Right renal pelvis (tissue), 4 donors: ENCODE results near the gene SH2D7. TPM values are rescaled to one million over a fixed set of nuclear protein-coding genes. Genes with fewer than 3 reads are reported as not detected.

ENCODE experiments used
- DNase-seq, 4 donors: peaks; one replicate each; pipeline ENCODE4 v3.0.0-alpha.2; 2013; ENCODE audit warnings: low read depth in 4 of 4, low spot score in 3 of 4, missing footprints in 1 of 4
- polyA plus RNA-seq, 4 donors: library from polyadenylated mRNA; unstranded; fragments of 120-200 nt; gene quantifications; one replicate each; pipeline ENCODE4 v1.2.1, GENCODE V29; 2013; ENCODE audit not compliant: insufficient read length in 4 of 4

SH2D7 gene
- polyA plus RNA-seq, 4 donors: 0.30 to 0.65 (median 0.50) TPM

- no peak for DNase-seq
Measured at GRCh38 chr15:78101423-78102105, 9.2 kb downstream of the SH2D7 start.

- no peak for DNase-seq
Measured at GRCh38 chr15:78102211-78102610, 9.8 kb downstream of the SH2D7 start.

GRCh38 chr15:78102741-78103140 is 10.4 kb downstream of the SH2D7 start:
- no peak for DNase-seq

- no peak for DNase-seq
Measured at GRCh38 chr15:78103406-78104118, 11.2 kb downstream of the SH2D7 start.

GRCh38 chr15:78104119-78104479 is 11.7 kb downstream of the SH2D7 start:
- DNase-seq: no peak

- DNase-seq: no peak
Measured at GRCh38 chr15:78104566-78105475, 12.5 kb downstream of the SH2D7 start.

GRCh38 chr15:78105476-78106241 is 13.3 kb downstream of the SH2D7 start:
- no peak for DNase-seq

GRCh38 chr15:78107471-78107870 is 15.1 kb downstream of the SH2D7 start:
- no peak for DNase-seq

GRCh38 chr15:78108300-78109084 is 16.1 kb downstream of the SH2D7 start:
- DNase-seq: peak in 2 of 4 donors; percentile 47 to 49

- no peak for DNase-seq
Measured at GRCh38 chr15:78109156-78109555, 16.8 kb downstream of the SH2D7 start.

GRCh38 chr15:78110096-78110495 is 17.7 kb downstream of the SH2D7 start:
- DNase-seq: no peak

GRCh38 chr15:78110916-78111475 is 18.6 kb downstream of the SH2D7 start:
- no peak for DNase-seq

- no peak for DNase-seq
Measured at GRCh38 chr15:78111788-78112187, 19.4 kb downstream of the SH2D7 start.

GRCh38 chr15:78112551-78112950 is 20.2 kb downstream of the SH2D7 start:
- DNase-seq: no peak

GRCh38 chr15:78120523-78120922 is 28.2 kb downstream of the SH2D7 start:
- no peak for DNase-seq

GRCh38 chr15:78125267-78125666 is 32.9 kb downstream of the SH2D7 start:
- DNase-seq: no peak

- no peak for DNase-seq
Measured at GRCh38 chr15:78127882-78128281, 35.5 kb downstream of the SH2D7 start.

GRCh38 chr15:78129077-78129750 is 36.9 kb downstream of the SH2D7 start:
- DNase-seq: no peak

GRCh38 chr15:78129751-78130287 is 37.5 kb downstream of the SH2D7 start:
- DNase-seq: no peak
